Thymus (tissue), 11 donors: ENCODE data around the gene ADGRB2. TPM values are rescaled to one million over a fixed set of nuclear protein-coding genes. Genes with fewer than 3 reads are reported as not detected.

Experiments
- DNase-seq, 9 donors: peaks; one replicate each; pipeline ENCODE4 v3.0.0-alpha.2; 2013; ENCODE audit warnings: low spot score in 9 of 9, low read depth in 6 of 9, missing footprints in 1 of 9
- H3K27ac ChIP-seq, 2 donors: one replicate each; pipeline ENCODE4 v1.5.1; 2013; ENCODE audit warnings: control low read depth in 1 of 2, low read depth in 1 of 2, low read length in 1 of 2, mild to moderate bottlenecking in 1 of 2, moderate library complexity in 1 of 2
- H3K27me3 ChIP-seq, 2 donors: one replicate each; pipeline ENCODE4 v1.5.1; 2013; ENCODE audit warnings: low read length in 1 of 2; ENCODE audit not compliant: control insufficient read depth in 2 of 2, insufficient read depth in 1 of 2
- H3K36me3 ChIP-seq, 2 donors: one replicate each; pipeline ENCODE4 v1.5.1; 2013; ENCODE audit warnings: low read length in 1 of 2, mild to moderate bottlenecking in 1 of 2, moderate library complexity in 1 of 2; ENCODE audit not compliant: control insufficient read depth in 2 of 2, insufficient read depth in 2 of 2
- H3K4me1 ChIP-seq, 2 donors: one replicate each; pipeline ENCODE4 v1.5.1; 2013; ENCODE audit warnings: low read length in 2 of 2; ENCODE audit not compliant: control insufficient read depth in 2 of 2, insufficient read depth in 2 of 2
- H3K4me3 ChIP-seq, 2 donors: one replicate each; pipeline ENCODE4 v1.5.1; 2013; ENCODE audit warnings: low read length in 2 of 2, control low read depth in 1 of 2, mild to moderate bottlenecking in 1 of 2
- H3K9me3 ChIP-seq, 2 donors: one replicate each; pipeline ENCODE4 v1.5.1; 2013; ENCODE audit warnings: low read length in 1 of 2, mild to moderate bottlenecking in 1 of 2; ENCODE audit not compliant: control insufficient read depth in 2 of 2, insufficient read depth in 1 of 2
- WGBS: extraction: QIAGEN DNeasy Blood & Tissue Kit; methylation state at CpG from one replicate; pipeline ENCODE4 v1.1.7; 2013; 5-methylcytosine and 5-hydroxymethylcytosine counted together
- polyA plus RNA-seq: library from polyadenylated mRNA; stranded (reverse); fragments of 200-250 nt; gene quantifications from one replicate; pipeline ENCODE4 v1.2.3, GENCODE V29; 2013
- total RNA-seq: library from RNA; stranded (reverse); fragments of 120-200 nt; gene quantifications from one replicate; pipeline ENCODE4 v1.2.4, GENCODE V29; 2013
- donor health status: healthy.

ADGRB2 gene
- total and polyA plus RNA-seq, 2 donors = 6.0 to 24.4 TPM

GRCh38 chr1:31786366-31787060 is 22.4 kb upstream of the ADGRB2 start:
- Histone ChIP-seq H3K36me3 (no peaks in the 10 kb centered on the region), H3K9me3 (no peaks in the 10 kb centered on the region), H3K27me3 (no peaks in the 10 kb centered on the region), H3K4me3 (no peak overlapping the region), H3K4me1 (peaks cover 27 to 55% of the 10 kb centered on the region in 2 donors), H3K27ac (no peak overlapping the region)
- DNase-seq = no peak
- WGBS = 94% methylated on average over 16 of the region's 16 CpGs

- no peaks in the 10 kb centered on the region for H3K9me3 ChIP-seq
- 97% methylated on average over 3 of the region's 3 CpGs for WGBS
- H3K27me3 ChIP-seq = no peaks in the 10 kb centered on the region
- no peaks in the 10 kb centered on the region for H3K36me3 ChIP-seq
- no peak overlapping the region for H3K27ac ChIP-seq
- DNase-seq = no peak
- H3K4me1 ChIP-seq = peaks cover 21 to 54% of the 10 kb centered on the region in 2 donors
- no peak overlapping the region for H3K4me3 ChIP-seq
Measured at GRCh38 chr1:31785947-31786290, 21.8 kb upstream of the ADGRB2 start.

GRCh38 chr1:31785020-31785946 is 21.1 kb upstream of the ADGRB2 start:
- H3K27me3 ChIP-seq = no peaks in the 10 kb centered on the region
- H3K4me3 ChIP-seq = no peak overlapping the region
- no peaks in the 10 kb centered on the region for H3K36me3 ChIP-seq
- no peak for DNase-seq
- 91% methylated on average over 20 of the region's 20 CpGs for WGBS
- no peak overlapping the region for H3K27ac ChIP-seq
- H3K4me1 ChIP-seq = peaks cover 15 to 48% of the 10 kb centered on the region in 2 donors
- H3K9me3 ChIP-seq = no peaks in the 10 kb centered on the region

GRCh38 chr1:31784356-31785019 is 20.3 kb upstream of the ADGRB2 start:
- H3K4me3 ChIP-seq = no peak overlapping the region
- peaks cover 7 to 40% of the 10 kb centered on the region in 2 donors for H3K4me1 ChIP-seq
- H3K27ac ChIP-seq = no peak overlapping the region
- no peaks in the 10 kb centered on the region for H3K36me3 ChIP-seq
- H3K27me3 ChIP-seq = no peaks in the 10 kb centered on the region
- no peaks in the 10 kb centered on the region for H3K9me3 ChIP-seq
- no peak for DNase-seq
- WGBS = 98% methylated on average over 4 of the region's 4 CpGs

GRCh38 chr1:31783846-31784245 is 19.7 kb upstream of the ADGRB2 start:
- H3K4me3 ChIP-seq = no peak overlapping the region
- H3K27me3 ChIP-seq = no peaks in the 10 kb centered on the region
- no peak for DNase-seq
- no peaks in the 10 kb centered on the region for H3K9me3 ChIP-seq
- peaks cover 5 to 35% of the 10 kb centered on the region in 2 donors for H3K4me1 ChIP-seq
- H3K27ac ChIP-seq = no peak overlapping the region
- H3K36me3 ChIP-seq = no peaks in the 10 kb centered on the region
- WGBS = over 99% methylated on average over 3 of the region's 3 CpGs

- H3K27ac ChIP-seq = peak overlapping the region in 1 of 2 donors; percentile 9
- WGBS = 90% methylated on average over 12 of the region's 12 CpGs
- peaks cover under 1 to 24% of the 10 kb centered on the region in 2 donors for H3K4me1 ChIP-seq
- H3K36me3 ChIP-seq = no peaks in the 10 kb centered on the region
- no peaks in the 10 kb centered on the region for H3K27me3 ChIP-seq
- H3K4me3 ChIP-seq = no peak overlapping the region
- H3K9me3 ChIP-seq = no peaks in the 10 kb centered on the region
- DNase-seq = no peak
Measured at GRCh38 chr1:31782421-31783410, 18.6 kb upstream of the ADGRB2 start.

GRCh38 chr1:31781756-31782371 is 17.7 kb upstream of the ADGRB2 start:
- Histone ChIP-seq H3K36me3 (no peaks in the 10 kb centered on the region), H3K4me3 (no peak overlapping the region), H3K27me3 (no peaks in the 10 kb centered on the region), H3K4me1 (peaks cover 0 to 20% of the 10 kb centered on the region in 2 donors), H3K27ac (no peak overlapping the region), H3K9me3 (no peaks in the 10 kb centered on the region)
- DNase-seq = no peak
- 90% methylated on average over 18 of the region's 18 CpGs for WGBS

GRCh38 chr1:31781138-31781755 is 17.1 kb upstream of the ADGRB2 start:
- Histone ChIP-seq H3K27me3 (peaks cover 0 to 3% of the 10 kb centered on the region in 2 donors), H3K4me3 (no peak overlapping the region), H3K27ac (no peak overlapping the region), H3K36me3 (no peaks in the 10 kb centered on the region), H3K9me3 (no peaks in the 10 kb centered on the region), H3K4me1 (peaks cover 0 to 20% of the 10 kb centered on the region in 2 donors)
- DNase-seq = no peak
- 90% methylated on average over 7 of the region's 7 CpGs for WGBS
